HUES6 (cell line): ENCODE measurements around the gene SMIM30.
A peak's percentile ranks its signal among the peaks of the same experiment; 100 is the strongest.

Experiments
- H3K27ac ChIP-seq: 2 replicates; pipeline ENCODE4 v1.7.0; 2013; ENCODE audit warnings: low read depth, mild to moderate bottlenecking, low read length, inconsistent platforms
- H3K27me3 ChIP-seq: 2 replicates; pipeline ENCODE4 v1.6.1; 2013; ENCODE audit warnings: low read length; ENCODE audit not compliant: control insufficient read depth, insufficient read depth
- H3K36me3 ChIP-seq: 2 replicates; pipeline ENCODE4 v1.6.1; 2013; ENCODE audit warnings: low read length; ENCODE audit not compliant: control insufficient read depth, insufficient read depth
- H3K4me1 ChIP-seq: 2 replicates; pipeline ENCODE4 v1.6.1; 2013; ENCODE audit warnings: low read length; ENCODE audit not compliant: control insufficient read depth, insufficient read depth
- H3K4me3 ChIP-seq: 2 replicates; pipeline ENCODE4 v1.5.1; 2013; ENCODE audit warnings: low read depth, low read length
- H3K9ac ChIP-seq: one replicate; pipeline ENCODE4 v1.6.1; 2013; ENCODE audit warnings: mild to moderate bottlenecking, low read length
- H3K9me3 ChIP-seq: 2 replicates; pipeline ENCODE4 v1.6.1; 2013; ENCODE audit warnings: low read depth, low read length; ENCODE audit not compliant: control insufficient read depth, insufficient read depth

The SMIM30 gene

DNA sequence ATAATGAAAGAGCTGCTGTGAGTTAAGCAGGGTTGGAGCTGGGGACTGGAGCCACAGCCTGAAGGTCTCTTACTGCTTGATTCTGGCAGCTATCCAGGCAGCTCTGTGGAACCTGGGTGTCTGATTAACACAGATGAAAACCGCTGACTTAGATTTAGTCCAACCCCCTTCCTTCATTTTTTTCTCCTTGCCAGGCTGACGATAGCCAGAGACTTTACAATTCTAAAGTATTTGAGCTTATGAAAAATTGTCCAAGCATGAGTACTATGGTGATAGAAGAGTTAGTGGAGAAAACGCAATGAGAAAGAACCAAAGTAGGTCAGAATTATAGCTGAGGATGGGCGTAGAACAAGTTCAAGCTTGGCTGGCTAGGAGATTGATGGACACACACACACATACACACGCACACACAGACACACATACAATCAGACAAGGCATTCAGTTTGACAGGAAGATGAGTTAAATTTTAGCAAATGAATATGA lies 18.2 kb downstream of the SMIM30 start:
- H3K9ac ChIP-seq = no peak overlapping the region
- H3K36me3 ChIP-seq = no peaks in the 10 kb centered on the region
- H3K27me3 ChIP-seq = no peaks in the 10 kb centered on the region
- H3K9me3 ChIP-seq = no peaks in the 10 kb centered on the region
- no peaks in the 10 kb centered on the region for H3K4me1 ChIP-seq
- no peak overlapping the region for H3K4me3 ChIP-seq
- H3K27ac ChIP-seq = no peak overlapping the region

- H3K4me1 ChIP-seq = no peaks in the 10 kb centered on the region
- H3K9me3 ChIP-seq = no peaks in the 10 kb centered on the region
- no peaks in the 10 kb centered on the region for H3K36me3 ChIP-seq
- H3K27ac ChIP-seq = no peak overlapping the region
- H3K4me3 ChIP-seq = no peak overlapping the region
- H3K9ac ChIP-seq = no peak overlapping the region
- H3K27me3 ChIP-seq = no peaks in the 10 kb centered on the region
Observed at GRCh38 chr7:113099284-113099919, 19.0 kb downstream of the SMIM30 start.

DNA sequence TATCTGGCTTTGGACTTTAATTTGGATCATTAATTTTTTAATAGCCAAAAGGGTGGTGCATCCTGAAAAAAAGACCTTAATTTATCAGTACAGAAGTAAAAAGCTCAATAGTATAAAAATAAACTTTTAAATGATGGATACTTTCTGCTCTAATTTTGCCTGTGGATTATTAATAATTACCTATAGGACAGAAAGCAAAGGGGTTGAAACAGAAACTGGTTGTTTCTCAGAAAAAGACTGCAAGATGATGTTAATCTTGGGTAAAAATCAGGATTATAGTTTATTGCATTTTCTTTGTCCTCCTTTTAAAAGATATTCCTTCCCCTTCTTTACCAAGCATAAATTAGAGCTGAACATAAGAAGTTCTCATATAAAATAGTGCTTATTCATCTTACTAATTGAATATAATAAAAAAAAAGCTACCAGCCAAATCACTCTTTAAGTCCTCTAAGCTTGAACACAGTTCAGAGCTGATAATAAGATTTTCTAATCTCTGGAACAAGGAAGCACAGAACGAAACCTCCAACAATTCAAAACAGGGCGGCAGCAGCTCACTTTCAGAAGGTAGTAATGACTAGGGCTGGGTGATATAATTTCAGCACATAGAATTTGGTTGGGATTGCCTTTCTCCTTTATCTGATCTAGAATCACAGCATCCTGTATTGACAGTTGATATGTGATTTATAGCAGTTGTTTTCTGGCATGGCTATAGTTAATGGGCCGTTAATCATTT lies 23.7 kb downstream of the SMIM30 start:
- H3K4me1 ChIP-seq = no peaks in the 10 kb centered on the region
- H3K36me3 ChIP-seq = no peaks in the 10 kb centered on the region
- no peak overlapping the region for H3K9ac ChIP-seq
- no peaks in the 10 kb centered on the region for H3K9me3 ChIP-seq
- no peak overlapping the region for H3K27ac ChIP-seq
- H3K27me3 ChIP-seq = peaks cover 4% of the 10 kb centered on the region; the same call in 1 of the 2 replicates
- no peak overlapping the region for H3K4me3 ChIP-seq

DNA sequence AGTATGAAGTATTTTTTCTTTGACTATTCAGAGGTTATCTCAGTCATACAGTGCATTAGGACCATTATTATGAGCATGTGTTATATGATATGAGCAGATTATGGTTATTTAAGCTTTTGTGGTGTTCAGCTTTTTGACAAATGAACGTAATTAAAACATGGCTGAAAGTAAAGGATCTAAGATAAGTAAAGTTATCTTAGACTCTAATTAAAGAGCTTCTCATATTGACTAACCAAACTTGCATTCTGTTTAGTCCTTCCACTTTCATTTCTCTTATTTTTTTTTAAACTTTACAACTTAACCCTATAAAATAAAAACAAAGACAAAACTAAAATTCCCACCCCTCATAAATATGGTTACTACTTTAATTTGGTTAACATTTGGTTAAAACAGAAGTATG lies 24.8 kb downstream of the SMIM30 start:
- Histone ChIP-seq H3K4me1 (no peaks in the 10 kb centered on the region), H3K9me3 (no peaks in the 10 kb centered on the region), H3K4me3 (no peak overlapping the region)

DNA sequence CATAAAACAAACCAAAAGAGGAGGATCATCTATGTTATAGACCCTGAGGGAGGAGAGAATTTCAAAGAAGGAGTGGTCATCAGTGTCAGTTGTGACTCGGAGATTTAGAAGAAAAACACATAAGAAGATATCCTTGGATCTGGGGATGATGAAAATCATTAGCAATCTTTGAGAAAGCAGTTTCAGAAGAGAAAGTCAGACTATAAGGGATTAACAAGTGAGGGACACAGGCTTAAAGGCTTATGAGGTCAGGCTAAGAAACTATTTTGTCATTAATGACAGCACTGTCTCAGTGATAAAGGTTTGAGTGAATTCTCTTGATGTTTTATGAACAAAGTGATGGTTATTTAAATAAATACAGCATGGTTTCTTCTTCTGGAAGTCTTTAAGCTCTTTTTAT lies 25.6 kb downstream of the SMIM30 start:
- H3K27ac ChIP-seq = no peak overlapping the region
- H3K4me1 ChIP-seq = peaks cover 2% of the 10 kb centered on the region; the same call in 1 of the 2 replicates
- H3K9ac ChIP-seq = no peak overlapping the region
- no peak overlapping the region for H3K4me3 ChIP-seq
- H3K9me3 ChIP-seq = no peaks in the 10 kb centered on the region
- H3K36me3 ChIP-seq = no peaks in the 10 kb centered on the region
- H3K27me3 ChIP-seq = peaks cover 4% of the 10 kb centered on the region; the same call in 1 of the 2 replicates

More for the DNA sequence above, 24.8 kb downstream of the SMIM30 start:
- H3K9ac ChIP-seq = no peak overlapping the region
- H3K27ac ChIP-seq = no peak overlapping the region
- H3K27me3 ChIP-seq = peaks cover 4% of the 10 kb centered on the region; the same call in 1 of the 2 replicates
- no peaks in the 10 kb centered on the region for H3K36me3 ChIP-seq

- Histone ChIP-seq H3K9ac (no peak overlapping the region), H3K27me3 (peaks cover 48% of the 10 kb centered on the region), H3K27ac (no peak overlapping the region), H3K9me3 (no peaks in the 10 kb centered on the region), H3K36me3 (no peaks in the 10 kb centered on the region), H3K4me1 (peaks cover 14% of the 10 kb centered on the region), H3K4me3 (peak overlapping the region; percentile 74)
Observed at GRCh38 chr7:113087071-113087998, 31.0 kb downstream of the SMIM30 start.

GRCh38 chr7:113086431-113086888 lies 31.9 kb downstream of the SMIM30 start, which contains the start of gene GPR85:
TSS of gene GPR85 (minus strand) at chr7:113086827. CDS start at chr7:113084721, 2,106 bp downstream.
- Histone ChIP-seq H3K36me3 (no peaks in the 10 kb centered on the region), H3K4me1 (peaks cover 14% of the 10 kb centered on the region), H3K4me3 (peak within 1 kb of the TSS; percentile 74), H3K27me3 (peaks cover 57% of the 10 kb centered on the region), H3K9me3 (no peaks in the 10 kb centered on the region), H3K27ac (no peak within 1 kb of the TSS), H3K9ac (peak within 1 kb of the TSS; percentile 59)

DNA sequence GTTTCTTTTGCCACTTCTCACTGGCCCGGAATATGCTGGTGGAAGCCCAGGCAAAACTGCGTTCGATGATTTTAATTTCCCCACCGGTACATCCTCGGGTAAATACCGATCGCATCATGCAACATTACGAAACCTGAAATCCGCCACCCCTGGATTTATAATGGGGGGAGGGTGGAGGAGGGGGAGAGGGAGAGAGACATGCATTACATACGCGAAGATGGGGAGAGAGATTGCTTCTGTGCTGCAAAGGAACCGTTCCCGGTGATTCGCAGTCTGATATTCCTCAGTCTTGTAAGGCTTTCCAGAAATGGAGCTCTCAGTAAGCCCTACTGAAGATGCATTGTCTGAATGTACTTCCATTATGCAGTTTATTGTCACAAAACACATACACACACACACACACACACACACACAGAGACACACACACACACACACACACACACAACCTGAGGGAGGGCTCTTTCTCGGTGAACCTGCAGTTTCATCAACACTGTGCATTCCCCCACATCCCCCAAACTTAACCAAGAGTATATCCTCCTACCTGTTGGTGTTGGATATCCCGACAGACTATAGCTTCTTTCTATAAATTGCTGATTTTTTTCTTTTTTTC lies 32.5 kb downstream of the SMIM30 start:
- no peak overlapping the region for H3K9ac ChIP-seq
- H3K27me3 ChIP-seq = peaks cover 63% of the 10 kb centered on the region
- no peak overlapping the region for H3K27ac ChIP-seq
- no peaks in the 10 kb centered on the region for H3K9me3 ChIP-seq
- peak overlapping the region; percentile 48 for H3K4me3 ChIP-seq
- peaks cover 14% of the 10 kb centered on the region for H3K4me1 ChIP-seq
- no peaks in the 10 kb centered on the region for H3K36me3 ChIP-seq

GRCh38 chr7:113084496-113085172 lies 33.7 kb downstream of the SMIM30 start:
- H3K27ac ChIP-seq = no peak overlapping the region
- peaks cover 75% of the 10 kb centered on the region for H3K27me3 ChIP-seq
- H3K9me3 ChIP-seq = no peaks in the 10 kb centered on the region
- peaks cover 14% of the 10 kb centered on the region for H3K4me1 ChIP-seq
- no peak overlapping the region for H3K9ac ChIP-seq
- H3K4me3 ChIP-seq = no peak overlapping the region
- no peaks in the 10 kb centered on the region for H3K36me3 ChIP-seq
